ENCODE data around the gene OR52H1.

Gene OR52H1

GRCh38 chr11:5591613-5592012 lies 43.3 kb upstream of the OR52H1 start:
- TF ChIP-seq NFIC (IDR thresholded peaks at IDR 0.05) (no peak), RAD21 (IDR thresholded peaks at IDR 0.05; ENCODE audit: low read depth) (no peak), TAF1 (IDR thresholded peaks at IDR 0.05; ENCODE audit: low read depth) (no peak), CEBPB (IDR thresholded peaks at IDR 0.05) (no peak), MAX (IDR thresholded peaks at IDR 0.05) (no peak), YY1 (IDR thresholded peaks at IDR 0.05; ENCODE audit: low read depth) (no peak), EGR1 (IDR thresholded peaks at IDR 0.05) (no peak), CREB1 (IDR thresholded peaks at IDR 0.05; ENCODE audit: low read depth) (no peak), TEAD4 (IDR thresholded peaks at IDR 0.05) (no peak), EP300 (IDR thresholded peaks at IDR 0.05; ENCODE audit: borderline replicate concordance) (no peak), FOXM1 (IDR thresholded peaks at IDR 0.05; ENCODE audit: borderline replicate concordance, low read depth) (no peak)
- TF ChIP-seq, protein P1, sequence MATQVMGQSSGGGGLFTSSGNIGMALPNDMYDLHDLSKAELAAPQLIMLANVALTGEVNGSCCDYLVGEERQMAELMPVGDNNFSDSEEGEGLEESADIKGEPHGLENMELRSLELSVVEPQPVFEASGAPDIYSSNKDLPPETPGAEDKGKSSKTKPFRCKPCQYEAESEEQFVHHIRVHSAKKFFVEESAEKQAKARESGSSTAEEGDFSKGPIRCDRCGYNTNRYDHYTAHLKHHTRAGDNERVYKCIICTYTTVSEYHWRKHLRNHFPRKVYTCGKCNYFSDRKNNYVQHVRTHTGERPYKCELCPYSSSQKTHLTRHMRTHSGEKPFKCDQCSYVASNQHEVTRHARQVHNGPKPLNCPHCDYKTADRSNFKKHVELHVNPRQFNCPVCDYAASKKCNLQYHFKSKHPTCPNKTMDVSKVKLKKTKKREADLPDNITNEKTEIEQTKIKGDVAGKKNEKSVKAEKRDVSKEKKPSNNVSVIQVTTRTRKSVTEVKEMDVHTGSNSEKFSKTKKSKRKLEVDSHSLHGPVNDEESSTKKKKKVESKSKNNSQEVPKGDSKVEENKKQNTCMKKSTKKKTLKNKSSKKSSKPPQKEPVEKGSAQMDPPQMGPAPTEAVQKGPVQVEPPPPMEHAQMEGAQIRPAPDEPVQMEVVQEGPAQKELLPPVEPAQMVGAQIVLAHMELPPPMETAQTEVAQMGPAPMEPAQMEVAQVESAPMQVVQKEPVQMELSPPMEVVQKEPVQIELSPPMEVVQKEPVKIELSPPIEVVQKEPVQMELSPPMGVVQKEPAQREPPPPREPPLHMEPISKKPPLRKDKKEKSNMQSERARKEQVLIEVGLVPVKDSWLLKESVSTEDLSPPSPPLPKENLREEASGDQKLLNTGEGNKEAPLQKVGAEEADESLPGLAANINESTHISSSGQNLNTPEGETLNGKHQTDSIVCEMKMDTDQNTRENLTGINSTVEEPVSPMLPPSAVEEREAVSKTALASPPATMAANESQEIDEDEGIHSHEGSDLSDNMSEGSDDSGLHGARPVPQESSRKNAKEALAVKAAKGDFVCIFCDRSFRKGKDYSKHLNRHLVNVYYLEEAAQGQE (IDR thresholded peaks at IDR 0.05; ENCODE audit: low read depth) = no peak
- TF ChIP-seq, protein P2, sequence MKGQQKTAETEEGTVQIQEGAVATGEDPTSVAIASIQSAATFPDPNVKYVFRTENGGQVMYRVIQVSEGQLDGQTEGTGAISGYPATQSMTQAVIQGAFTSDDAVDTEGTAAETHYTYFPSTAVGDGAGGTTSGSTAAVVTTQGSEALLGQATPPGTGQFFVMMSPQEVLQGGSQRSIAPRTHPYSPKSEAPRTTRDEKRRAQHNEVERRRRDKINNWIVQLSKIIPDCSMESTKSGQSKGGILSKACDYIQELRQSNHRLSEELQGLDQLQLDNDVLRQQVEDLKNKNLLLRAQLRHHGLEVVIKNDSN (IDR thresholded peaks at IDR 0.05) = no peak

GRCh38 chr11:5581014-5581413 lies 32.7 kb upstream of the OR52H1 start:
- no peak for TF ChIP-seq ZBTB7A (IDR thresholded peaks at IDR 0.05; ENCODE audit: low read depth)
- no peak for TF ChIP-seq RAD21 (IDR thresholded peaks at IDR 0.05; ENCODE audit: low read depth)
- TF ChIP-seq, protein P2 (IDR thresholded peaks at IDR 0.05) = no peak
- no peak for TF ChIP-seq YY1 (IDR thresholded peaks at IDR 0.05; ENCODE audit: low read depth)
- no peak for TF ChIP-seq TCF12 (IDR thresholded peaks at IDR 0.05; ENCODE audit: low read depth)
- no peak for TF ChIP-seq EP300 (IDR thresholded peaks at IDR 0.05; ENCODE audit: borderline replicate concordance)
- TF ChIP-seq EGR1 (IDR thresholded peaks at IDR 0.05) = no peak
- no peak for TF ChIP-seq CEBPB (IDR thresholded peaks at IDR 0.05)

GRCh38 chr11:5580577-5580976 lies 32.2 kb upstream of the OR52H1 start, which contains the start of gene OR52B6:
TSS of gene OR52B6 (plus strand) at chr11:5580877. CDS start at chr11:5580877, 0 bp downstream.
- TF ChIP-seq NFIC (IDR thresholded peaks at IDR 0.05) (no peak), TCF12 (IDR thresholded peaks at IDR 0.05; ENCODE audit: low read depth) (no peak), TAF1 (IDR thresholded peaks at IDR 0.05; ENCODE audit: low read depth) (no peak), EP300 (IDR thresholded peaks at IDR 0.05; ENCODE audit: borderline replicate concordance) (no peak)

GRCh38 chr11:5577101-5577500 lies 28.8 kb upstream of the OR52H1 start:
- TF ChIP-seq, protein P2 (IDR thresholded peaks at IDR 0.05) = no peak
- TF ChIP-seq ZBTB7A (IDR thresholded peaks at IDR 0.05; ENCODE audit: low read depth) (no peak), NFIC (IDR thresholded peaks at IDR 0.05) (no peak), FOXM1 (IDR thresholded peaks at IDR 0.05; ENCODE audit: borderline replicate concordance, low read depth) (no peak), RAD21 (IDR thresholded peaks at IDR 0.05; ENCODE audit: low read depth) (no peak), TCF12 (IDR thresholded peaks at IDR 0.05; ENCODE audit: low read depth) (no peak)

DNA sequence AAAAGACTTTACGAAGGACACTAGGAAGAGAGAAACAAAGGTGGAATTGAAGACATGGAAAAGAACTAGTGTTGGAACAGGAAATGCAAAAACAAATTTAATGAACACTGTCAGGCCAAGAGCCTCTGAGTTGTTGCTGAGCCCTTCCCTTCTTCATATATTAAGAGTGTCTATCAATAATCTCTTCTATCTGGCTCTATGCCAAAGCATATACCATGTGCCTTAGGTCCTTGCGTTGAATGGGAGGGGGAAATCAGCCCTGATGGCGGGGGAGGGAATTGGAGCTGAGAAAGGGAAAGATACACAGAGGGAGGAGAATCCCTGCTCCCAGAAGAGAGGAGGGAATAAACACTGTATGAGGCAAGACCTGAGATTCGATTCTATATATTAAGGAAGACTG lies 26.8 kb upstream of the OR52H1 start:
- no peak for TF ChIP-seq YY1 (IDR thresholded peaks at IDR 0.05; ENCODE audit: low read depth)
- TF ChIP-seq ZBTB7A (IDR thresholded peaks at IDR 0.05; ENCODE audit: low read depth) = no peak
- TF ChIP-seq TAF1 (IDR thresholded peaks at IDR 0.05; ENCODE audit: low read depth) = no peak
- no peak for TF ChIP-seq EGR1 (IDR thresholded peaks at IDR 0.05)
- TF ChIP-seq, protein P1 (IDR thresholded peaks at IDR 0.05; ENCODE audit: low read depth) = no peak
- TF ChIP-seq FOXM1 (IDR thresholded peaks at IDR 0.05; ENCODE audit: borderline replicate concordance, low read depth) = no peak
- no peak for TF ChIP-seq TEAD4 (IDR thresholded peaks at IDR 0.05)
- no peak for TF ChIP-seq TCF12 (IDR thresholded peaks at IDR 0.05; ENCODE audit: low read depth)
- TF ChIP-seq MAX (IDR thresholded peaks at IDR 0.05) = no peak
- TF ChIP-seq, protein P2 (IDR thresholded peaks at IDR 0.05) = no peak
- TF ChIP-seq CREB1 (IDR thresholded peaks at IDR 0.05; ENCODE audit: low read depth) = no peak
- no peak for TF ChIP-seq RAD21 (IDR thresholded peaks at IDR 0.05; ENCODE audit: low read depth)
- TF ChIP-seq NFIC (IDR thresholded peaks at IDR 0.05) = no peak
- TF ChIP-seq EP300 (IDR thresholded peaks at IDR 0.05; ENCODE audit: borderline replicate concordance) = no peak
- no peak for TF ChIP-seq CEBPB (IDR thresholded peaks at IDR 0.05)

Data from Ishikawa (cell line).